Upper lobe of left lung (tissue), 6 donors: ENCODE results near the gene SEMA4D. TPM values are rescaled to one million over a fixed set of nuclear protein-coding genes. Genes with fewer than 3 reads are reported as not detected.

Experiments used
- ATAC-seq, 2 donors: fragments of 200-7000 bp; cut with Tn5 transposase; one replicate each; pipeline ENCODE4 v1.9.1; 2022; ENCODE audit warnings: mild to moderate bottlenecking in 2 of 2, moderate library complexity in 2 of 2; ENCODE audit not compliant: low FRiP score in 2 of 2
- DNase-seq, 2 donors: peaks; one replicate each; pipeline ENCODE4 v3.0.0-alpha.2; 2019 to 2020
- H3K27ac ChIP-seq, 4 donors: fragments of 200-600 bp; sonication (generic); one replicate each; pipeline ENCODE4 v1.5.1; 2016 to 2019
- H3K27me3 ChIP-seq, 4 donors: fragments of 200-600 bp; sonication (generic); one replicate each; pipeline ENCODE4 v1.5.1; 2017 to 2019
- H3K36me3 ChIP-seq, 4 donors: fragments of 200-600 bp; sonication (generic); one replicate each; pipeline ENCODE4 v1.5.1; 2016 to 2019
- H3K4me1 ChIP-seq, 4 donors: fragments of 200-600 bp; sonication (generic); one replicate each; pipeline ENCODE4 v1.5.1; 2018 to 2019
- H3K4me3 ChIP-seq, 4 donors: fragments of 200-600 bp; sonication (generic); one replicate each; pipeline ENCODE4 v1.5.1; 2017 to 2019; ENCODE audit warnings: mild to moderate bottlenecking in 2 of 4, moderate library complexity in 1 of 4
- H3K9me3 ChIP-seq, 4 donors: fragments of 200-600 bp; sonication (generic); one replicate each; pipeline ENCODE4 v1.5.1; 2018 to 2019
- EP300 ChIP-seq, 4 donors: sonication (generic); formaldehyde crosslinking; IDR thresholded peaks; one replicate each; pipeline ENCODE4 v1.5.1; 2017; ENCODE audit warnings: antibody characterized with exemption in 4 of 4, control low read depth in 2 of 4
- POLR2A ChIP-seq, 4 donors: fragments of 450-650 bp; IDR thresholded peaks; one replicate each; pipeline ENCODE4 v1.5.1; 2016 to 2017; ENCODE audit warnings: antibody characterized with exemption in 4 of 4, mild to moderate bottlenecking in 2 of 4
- POLR2AphosphoS5 ChIP-seq, 2 donors: sonication (generic); formaldehyde crosslinking; IDR thresholded peaks; one replicate each; pipeline ENCODE4 v1.5.1; 2017; ENCODE audit warnings: antibody characterized with exemption in 2 of 2
- WGBS, 2 donors: methylation state at CpG; one replicate each; pipeline ENCODE4 v1.1.5; 2017 to 2018; 5-methylcytosine and 5-hydroxymethylcytosine counted together
- total RNA-seq, 6 donors: library from RNA; depleted of rRNA in 4 of 6; stranded (reverse); fragments of >200 nt in 4 of 6; gene quantifications; one replicate each; pipeline versions ENCODE4 v1.1.0 to v1.2.1, GENCODE V29; 2016 to 2021
- TF ChIP-seq, protein P1 (sequence below), 6 experiments: fragments of 450-650 bp in 4 of 6; fragments of 200-600 bp in 2 of 6; sonication (generic) in 2 of 6; IDR thresholded peaks; one replicate each; pipeline ENCODE4 v1.5.1; 2016 to 2019; ENCODE audit warnings: antibody characterized with exemption in 6 of 6
- donor health status: DM: no; HTN: no; CAD: no; lungs with moderate emphysema.
- donor health status: DM: no; HTN: yes; CAD: no; lungs with severe emphysema.

SEMA4D gene
- total RNA-seq, 6 donors from 2014 or later = 24.6 to 61.3 (median 41.8) TPM

DNA sequence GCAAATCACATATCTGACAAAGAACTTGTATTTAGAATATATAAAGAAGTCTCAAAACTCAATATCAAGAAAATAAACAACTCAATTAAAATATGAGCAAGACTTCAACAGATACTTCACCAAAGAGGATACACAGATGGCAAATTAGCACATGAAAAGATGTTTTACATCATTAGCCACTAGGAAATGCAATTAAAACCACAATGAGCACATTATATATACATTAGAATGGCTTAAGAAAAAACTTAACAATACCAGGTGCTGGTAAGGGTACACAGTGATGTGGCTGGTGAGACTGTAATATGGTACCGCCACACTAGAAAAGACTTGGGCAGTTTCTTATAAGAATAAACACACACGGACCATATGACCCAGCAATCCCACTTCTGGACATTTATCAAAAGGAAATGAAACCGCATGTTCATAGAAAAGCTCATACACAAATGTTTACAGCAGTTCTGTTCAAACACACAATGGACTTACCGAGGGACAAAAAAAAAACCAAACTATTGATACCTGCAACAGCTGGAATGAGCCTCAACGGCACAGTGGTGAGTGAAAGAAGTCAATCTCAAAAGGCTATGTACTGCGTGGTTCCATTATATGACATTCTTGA is 27.6 kb downstream of the SEMA4D start:
- no peak for TF ChIP-seq POLR2A (IDR thresholded peaks at IDR 0.05)
- no peak for TF ChIP-seq POLR2AphosphoS5 (IDR thresholded peaks at IDR 0.05)
- TF ChIP-seq, protein P1, sequence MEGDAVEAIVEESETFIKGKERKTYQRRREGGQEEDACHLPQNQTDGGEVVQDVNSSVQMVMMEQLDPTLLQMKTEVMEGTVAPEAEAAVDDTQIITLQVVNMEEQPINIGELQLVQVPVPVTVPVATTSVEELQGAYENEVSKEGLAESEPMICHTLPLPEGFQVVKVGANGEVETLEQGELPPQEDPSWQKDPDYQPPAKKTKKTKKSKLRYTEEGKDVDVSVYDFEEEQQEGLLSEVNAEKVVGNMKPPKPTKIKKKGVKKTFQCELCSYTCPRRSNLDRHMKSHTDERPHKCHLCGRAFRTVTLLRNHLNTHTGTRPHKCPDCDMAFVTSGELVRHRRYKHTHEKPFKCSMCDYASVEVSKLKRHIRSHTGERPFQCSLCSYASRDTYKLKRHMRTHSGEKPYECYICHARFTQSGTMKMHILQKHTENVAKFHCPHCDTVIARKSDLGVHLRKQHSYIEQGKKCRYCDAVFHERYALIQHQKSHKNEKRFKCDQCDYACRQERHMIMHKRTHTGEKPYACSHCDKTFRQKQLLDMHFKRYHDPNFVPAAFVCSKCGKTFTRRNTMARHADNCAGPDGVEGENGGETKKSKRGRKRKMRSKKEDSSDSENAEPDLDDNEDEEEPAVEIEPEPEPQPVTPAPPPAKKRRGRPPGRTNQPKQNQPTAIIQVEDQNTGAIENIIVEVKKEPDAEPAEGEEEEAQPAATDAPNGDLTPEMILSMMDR (IDR thresholded peaks at IDR 0.05) = no peak
- no peak for TF ChIP-seq EP300 (IDR thresholded peaks at IDR 0.05)
- H3K4me3 ChIP-seq = no peak overlapping the region
- peaks cover 0 to 10% (median 4%) of the 10 kb centered on the region in 4 donors for H3K4me1 ChIP-seq
- DNase-seq = no peak
- no peak overlapping the region for H3K27ac ChIP-seq
- no peaks in the 10 kb centered on the region for H3K9me3 ChIP-seq
- no peaks in the 10 kb centered on the region for H3K36me3 ChIP-seq
- no peak for ATAC-seq
- no peaks in the 10 kb centered on the region for H3K27me3 ChIP-seq
- WGBS, 2 donors = 46 to 53% methylated on average over 6 of the region's 6 CpGs

DNA sequence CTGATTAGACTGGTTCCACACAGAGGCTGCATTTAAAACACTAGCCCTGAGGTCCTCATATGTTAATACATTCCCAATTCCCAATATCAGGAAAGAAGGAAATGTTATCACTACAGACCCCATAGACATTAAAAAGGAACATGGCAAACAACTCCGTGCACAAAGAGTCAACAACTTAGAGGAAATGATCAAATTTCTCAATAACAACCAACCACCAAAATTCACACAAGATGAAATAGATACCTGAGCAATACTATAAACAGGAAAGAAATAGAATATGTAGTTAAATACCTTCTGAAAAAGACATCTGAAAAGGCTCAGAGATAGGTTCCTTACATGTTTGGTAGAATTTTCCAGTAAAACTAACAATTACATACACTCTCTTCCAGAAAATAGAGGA is 28.9 kb downstream of the SEMA4D start:
- TF ChIP-seq EP300 (IDR thresholded peaks at IDR 0.05) (no peak), POLR2AphosphoS5 (IDR thresholded peaks at IDR 0.05) (no peak), POLR2A (IDR thresholded peaks at IDR 0.05) (no peak)
- TF ChIP-seq, protein P1 (IDR thresholded peaks at IDR 0.05) = no peak
- 26 to 45% methylated on average over 1 of the region's 1 CpG for WGBS, 2 donors
- DNase-seq (no peak), ATAC-seq (no peak)
- H3K36me3 ChIP-seq = no peaks in the 10 kb centered on the region
- no peaks in the 10 kb centered on the region for H3K9me3 ChIP-seq
- H3K27ac ChIP-seq = peak overlapping the region in 2 of 4 donors; percentile 28 to 53
- H3K27me3 ChIP-seq = no peaks in the 10 kb centered on the region
- H3K4me1 ChIP-seq = peaks cover 0 to 19% (median 14%) of the 10 kb centered on the region in 4 donors
- H3K4me3 ChIP-seq = no peak overlapping the region

DNA sequence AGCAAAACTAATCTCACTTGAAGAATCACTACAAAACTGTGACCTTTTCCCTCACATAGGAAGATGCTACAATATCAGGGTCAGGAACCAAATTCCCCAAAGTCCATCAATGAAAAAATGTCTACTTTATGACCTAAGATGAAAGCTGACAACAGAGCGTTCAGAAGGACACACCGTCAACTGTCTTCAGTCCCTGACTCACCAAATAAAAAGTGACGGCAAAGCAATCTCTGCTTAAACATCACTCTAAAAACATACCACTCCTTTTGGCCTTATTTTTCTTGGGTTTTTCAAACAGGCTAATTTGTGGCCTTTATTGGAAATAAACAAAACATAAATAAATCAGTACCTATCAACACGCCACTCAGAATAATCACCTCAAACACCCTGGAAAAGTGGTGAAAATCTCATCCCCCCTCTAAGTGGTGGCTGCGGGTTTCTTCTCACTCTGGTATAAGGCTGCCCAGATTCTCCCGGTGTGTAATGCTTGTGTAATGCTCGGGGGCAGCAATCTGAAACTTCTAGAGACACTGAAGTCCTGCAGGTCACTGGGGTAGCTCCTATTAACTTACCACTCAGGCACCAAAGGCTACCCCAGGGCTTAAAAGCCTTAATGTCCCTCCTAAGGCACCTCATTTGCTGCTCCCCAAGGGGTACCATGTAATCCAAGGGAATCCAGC is 29.5 kb downstream of the SEMA4D start:
- no peaks in the 10 kb centered on the region for H3K9me3 ChIP-seq
- TF ChIP-seq POLR2AphosphoS5 (IDR thresholded peaks at IDR 0.05) (no peak), EP300 (IDR thresholded peaks at IDR 0.05) (no peak), POLR2A (IDR thresholded peaks at IDR 0.05) (no peak)
- TF ChIP-seq, protein P1 (IDR thresholded peaks at IDR 0.05) = no peak
- ATAC-seq (no peak), DNase-seq (no peak)
- peak overlapping the region in 2 of 4 donors; percentile 28 to 53 for H3K27ac ChIP-seq
- no peaks in the 10 kb centered on the region for H3K27me3 ChIP-seq
- WGBS, 2 donors = 80 to 86% methylated on average over 7 of the region's 7 CpGs
- H3K4me1 ChIP-seq = peaks cover 0 to 19% (median 15%) of the 10 kb centered on the region in 4 donors
- no peaks in the 10 kb centered on the region for H3K36me3 ChIP-seq
- no peak overlapping the region for H3K4me3 ChIP-seq

DNA sequence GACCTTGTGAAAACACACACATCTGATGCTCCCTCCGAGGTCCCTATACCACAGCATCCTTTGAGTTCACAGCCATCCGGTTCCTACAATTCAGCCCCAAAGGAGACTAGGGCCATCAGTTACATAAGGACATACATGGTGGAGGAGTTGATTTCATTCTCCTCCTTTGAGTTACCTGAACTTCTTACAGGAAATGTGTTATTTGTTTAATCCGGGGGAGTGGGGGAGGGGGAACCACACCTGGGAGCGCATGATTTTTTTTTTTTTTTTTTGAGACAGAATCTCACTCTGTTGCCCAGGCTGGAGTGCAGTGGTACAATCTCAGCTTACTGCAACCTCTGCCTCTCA is 30.7 kb downstream of the SEMA4D start:
- DNase-seq = no peak
- H3K36me3 ChIP-seq = no peaks in the 10 kb centered on the region
- ATAC-seq = no peak
- no peak overlapping the region for H3K4me3 ChIP-seq
- TF ChIP-seq EP300 (IDR thresholded peaks at IDR 0.05) = no peak
- no peak for TF ChIP-seq POLR2AphosphoS5 (IDR thresholded peaks at IDR 0.05)
- no peak for TF ChIP-seq POLR2A (IDR thresholded peaks at IDR 0.05)
- TF ChIP-seq, protein P1 (IDR thresholded peaks at IDR 0.05) = no peak
- no peaks in the 10 kb centered on the region for H3K9me3 ChIP-seq
- H3K27me3 ChIP-seq = no peaks in the 10 kb centered on the region
- 66 to 71% methylated on average over 4 of the region's 4 CpGs for WGBS, 2 donors
- peak overlapping the region in 1 of 4 donors; percentile 52 for H3K27ac ChIP-seq
- peaks cover 0 to 19% (median 16%) of the 10 kb centered on the region in 4 donors for H3K4me1 ChIP-seq
